HepG2 (cell line): ENCODE data around the gene PIK3IP1. TPM values are rescaled to one million over a fixed set of nuclear protein-coding genes. Genes with fewer than 3 reads are reported as not detected.

Experiments
- ATM ChIP-seq: fragments of 450-650 bp; IDR thresholded peaks from 2 replicates; pipeline ENCODE4 v1.7.1; 2017; ENCODE audit warnings: mild to moderate bottlenecking, borderline replicate concordance
- ATRX ChIP-seq: sonication (generic); formaldehyde crosslinking; IDR thresholded peaks from 2 replicates; pipeline ENCODE4 v1.4.0; 2020; ENCODE audit warnings: missing genetic modification reagents, borderline replicate concordance
- CHD4 ChIP-seq: fragments of 200-600 bp; sonication (generic); IDR thresholded peaks from 2 replicates; pipeline ENCODE4 v1.7.0; 2017; ENCODE audit warnings: mild to moderate bottlenecking, low read length, borderline replicate concordance
- EED ChIP-seq: sonication (generic); formaldehyde crosslinking; IDR thresholded peaks from 2 replicates; pipeline ENCODE4 v1.5.0; 2020; ENCODE audit warnings: mild to moderate bottlenecking, missing genetic modification reagents
- GATAD1 ChIP-seq: IDR thresholded peaks from 2 replicates; pipeline ENCODE4 v1.6.1; 2016; ENCODE audit warnings: missing genetic modification reagents, missing compliant biosample characterization
- HNRNPK ChIP-seq: fragments of 200-400 bp; formaldehyde crosslinking; IDR thresholded peaks from 2 replicates; pipeline ENCODE4 v1.6.1; 2018; ENCODE audit warnings: low read length, low read depth, moderate library complexity, mild to moderate bottlenecking; ENCODE audit not compliant: poor library complexity, severe bottlenecking
- HNRNPL ChIP-seq: fragments of 200-400 bp; formaldehyde crosslinking; IDR thresholded peaks from 2 replicates; pipeline ENCODE4 v1.6.1; 2017; ENCODE audit warnings: mild to moderate bottlenecking, low read depth, low read length
- IRF2 ChIP-seq: IDR thresholded peaks from 2 replicates; pipeline ENCODE4 v1.6.1; 2018; ENCODE audit warnings: missing genetic modification reagents, missing compliant biosample characterization
- MXD4 ChIP-seq: IDR thresholded peaks from 2 replicates; pipeline ENCODE4 v1.6.1; 2016; ENCODE audit warnings: mild to moderate bottlenecking, missing biosample characterization, missing genetic modification reagents
- NFYB ChIP-seq: sonication (generic); formaldehyde crosslinking; IDR thresholded peaks from 2 replicates; pipeline ENCODE4 v1.4.0; 2020; ENCODE audit warnings: missing genetic modification reagents
- POLR2AphosphoS5 ChIP-seq: IDR thresholded peaks from 2 replicates; pipeline ENCODE4 v1.6.1; 2012; ENCODE audit warnings: low read depth, low read length
- RBFOX2 ChIP-seq: fragments of 200-400 bp; formaldehyde crosslinking; IDR thresholded peaks from 2 replicates; pipeline ENCODE4 v1.6.1; 2017; ENCODE audit warnings: low read depth, mild to moderate bottlenecking, low read length
- ZBTB7A ChIP-seq: sonication (generic); formaldehyde crosslinking; IDR thresholded peaks from 2 replicates; pipeline ENCODE4 v1.8.0; 2022; ENCODE audit warnings: mild to moderate bottlenecking, missing genetic modification reagents
- ZIK1 ChIP-seq: sonication (generic); formaldehyde crosslinking; IDR thresholded peaks from 2 replicates; pipeline ENCODE4 v1.5.0; 2020; ENCODE audit warnings: mild to moderate bottlenecking, low read depth, missing genetic modification reagents, borderline replicate concordance
- ZNF235 ChIP-seq: sonication (generic); formaldehyde crosslinking; IDR thresholded peaks from 2 replicates; pipeline ENCODE4 v1.8.1; 2023; ENCODE audit warnings: mild to moderate bottlenecking, missing genetic modification reagents, borderline replicate concordance
- ZNF282 ChIP-seq: fragments of 450-650 bp; IDR thresholded peaks from 2 replicates; pipeline ENCODE4 v1.6.1; 2018; ENCODE audit not compliant: partially characterized antibody
- ZNF317 ChIP-seq: sonication (generic); formaldehyde crosslinking; IDR thresholded peaks from 2 replicates; pipeline ENCODE4 v1.5.0; 2020; ENCODE audit warnings: mild to moderate bottlenecking, missing genetic modification reagents
- ZNF558 ChIP-seq: sonication (generic); formaldehyde crosslinking; IDR thresholded peaks from 2 replicates; pipeline ENCODE4 v1.9.0; 2022; ENCODE audit warnings: mild to moderate bottlenecking, missing genetic modification reagents, borderline replicate concordance
- ZNF574 ChIP-seq: sonication (generic); formaldehyde crosslinking; IDR thresholded peaks from 2 replicates; pipeline ENCODE4 v1.4.0; 2020; ENCODE audit warnings: missing genetic modification reagents
- ZNF776 ChIP-seq: sonication (generic); formaldehyde crosslinking; IDR thresholded peaks from 2 replicates; pipeline ENCODE4 v1.4.0; 2020; ENCODE audit warnings: mild to moderate bottlenecking, missing genetic modification reagents
- ZNF879 ChIP-seq: sonication (generic); formaldehyde crosslinking; IDR thresholded peaks from 2 replicates; pipeline ENCODE4 v1.8.1; 2023; ENCODE audit warnings: missing genetic modification reagents
- ZSCAN25 ChIP-seq: sonication (generic); formaldehyde crosslinking; IDR thresholded peaks from 2 replicates; pipeline ENCODE4 v1.8.0; 2022; ENCODE audit warnings: mild to moderate bottlenecking, missing genetic modification reagents
- ZSCAN29 ChIP-seq: sonication (generic); formaldehyde crosslinking; conservative IDR thresholded peaks from 2 replicates; pipeline ENCODE4 v1.4.0; 2020; ENCODE audit warnings: mild to moderate bottlenecking, missing genetic modification reagents
- polyA plus RNA-seq, 8 experiments: library from polyadenylated mRNA; depleted of rRNA in 3 of 8; stranded (reverse) in 7 of 8; unstranded in 1 of 8; fragments of >200 nt; fragmentation: Illumina TruSeq in 4 of 8; extraction: Trizol in 4 of 8; gene quantifications; 2 replicates each; pipeline versions ENCODE4 v1.2.1 to v1.2.3, GENCODE V29; 2011 to 2016; ENCODE audit warnings: low read depth in 4 of 8, missing spikeins in 1 of 8, mixed read lengths in 1 of 8; ENCODE audit not compliant: insufficient read depth in 1 of 8
- total RNA-seq, 5 experiments: library from RNA; depleted of rRNA; stranded (reverse); fragments of >200 nt; fragmentation: Illumina TruSeq; extraction: Trizol; gene quantifications; 2 replicates each; pipeline ENCODE4 v1.2.3, GENCODE V29; 2016; ENCODE audit warnings: low read depth in 1 of 5
- TF ChIP-seq, protein P1 (sequence below): sonication (generic); formaldehyde crosslinking; IDR thresholded peaks from 2 replicates; pipeline ENCODE4 v1.4.0; 2020; ENCODE audit warnings: missing genetic modification reagents

PIK3IP1 gene
- total and polyA plus RNA-seq, 2 of the 13 experiments (the other 11 are each of a cell fraction or from before 2014, with no cell fraction given), result 1.3 to 2.5 TPM

GRCh38 chr22:31341386-31342088 lies 49.2 kb upstream of the PIK3IP1 start (continued):
- TF ChIP-seq ZNF574 (CRISPR knock-in tag) (no peak), ZNF558 (CRISPR knock-in tag) (no peak), ATRX (CRISPR knock-in tag) (no peak), HNRNPK (no peak), IRF2 (CRISPR knock-in tag) (no peak), CHD4 (no peak), HNRNPL (0 out of 2 replicates have a peak, but pooled peaks have one; percentile 65), ZNF235 (CRISPR knock-in tag) (no peak), MXD4 (no peak), ATM (no peak), RBFOX2 (0 out of 2 replicates have a peak, but pooled peaks have one; percentile 48), ZNF879 (CRISPR knock-in tag) (no peak), POLR2AphosphoS5 (no peak), ZNF317 (no peak), ZNF282 (no peak), EED (CRISPR knock-in tag) (no peak), ZSCAN25 (no peak), NFYB (CRISPR knock-in tag) (no peak), GATAD1 (no peak), ZBTB7A (CRISPR knock-in tag) (no peak), ZNF776 (CRISPR knock-in tag) (no peak), ZIK1 (CRISPR knock-in tag) (no peak), ZSCAN29 (CRISPR knock-in tag) (no peak)
- TF ChIP-seq, protein P1, sequence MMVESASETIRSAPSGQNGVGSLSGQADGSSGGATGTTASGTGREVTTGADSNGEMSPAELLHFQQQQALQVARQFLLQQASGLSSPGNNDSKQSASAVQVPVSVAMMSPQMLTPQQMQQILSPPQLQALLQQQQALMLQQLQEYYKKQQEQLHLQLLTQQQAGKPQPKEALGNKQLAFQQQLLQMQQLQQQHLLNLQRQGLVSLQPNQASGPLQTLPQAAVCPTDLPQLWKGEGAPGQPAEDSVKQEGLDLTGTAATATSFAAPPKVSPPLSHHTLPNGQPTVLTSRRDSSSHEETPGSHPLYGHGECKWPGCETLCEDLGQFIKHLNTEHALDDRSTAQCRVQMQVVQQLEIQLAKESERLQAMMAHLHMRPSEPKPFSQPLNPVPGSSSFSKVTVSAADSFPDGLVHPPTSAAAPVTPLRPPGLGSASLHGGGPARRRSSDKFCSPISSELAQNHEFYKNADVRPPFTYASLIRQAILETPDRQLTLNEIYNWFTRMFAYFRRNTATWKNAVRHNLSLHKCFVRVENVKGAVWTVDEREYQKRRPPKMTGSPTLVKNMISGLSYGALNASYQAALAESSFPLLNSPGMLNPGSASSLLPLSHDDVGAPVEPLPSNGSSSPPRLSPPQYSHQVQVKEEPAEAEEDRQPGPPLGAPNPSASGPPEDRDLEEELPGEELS (CRISPR knock-in tag), result 0 out of 2 replicates have a peak, but pooled peaks have one; percentile 4
